CD4-positive, alpha-beta T cell treated with Interleukin-17A for 4 hours (primary cell): ENCODE results near the gene ZNF223.

Experiments used
- DNase-seq: peaks from one replicate; pipeline ENCODE4 v3.0.0-alpha.2; 2020; ENCODE audit warnings: mixed read lengths

Gene ZNF223

DNA sequence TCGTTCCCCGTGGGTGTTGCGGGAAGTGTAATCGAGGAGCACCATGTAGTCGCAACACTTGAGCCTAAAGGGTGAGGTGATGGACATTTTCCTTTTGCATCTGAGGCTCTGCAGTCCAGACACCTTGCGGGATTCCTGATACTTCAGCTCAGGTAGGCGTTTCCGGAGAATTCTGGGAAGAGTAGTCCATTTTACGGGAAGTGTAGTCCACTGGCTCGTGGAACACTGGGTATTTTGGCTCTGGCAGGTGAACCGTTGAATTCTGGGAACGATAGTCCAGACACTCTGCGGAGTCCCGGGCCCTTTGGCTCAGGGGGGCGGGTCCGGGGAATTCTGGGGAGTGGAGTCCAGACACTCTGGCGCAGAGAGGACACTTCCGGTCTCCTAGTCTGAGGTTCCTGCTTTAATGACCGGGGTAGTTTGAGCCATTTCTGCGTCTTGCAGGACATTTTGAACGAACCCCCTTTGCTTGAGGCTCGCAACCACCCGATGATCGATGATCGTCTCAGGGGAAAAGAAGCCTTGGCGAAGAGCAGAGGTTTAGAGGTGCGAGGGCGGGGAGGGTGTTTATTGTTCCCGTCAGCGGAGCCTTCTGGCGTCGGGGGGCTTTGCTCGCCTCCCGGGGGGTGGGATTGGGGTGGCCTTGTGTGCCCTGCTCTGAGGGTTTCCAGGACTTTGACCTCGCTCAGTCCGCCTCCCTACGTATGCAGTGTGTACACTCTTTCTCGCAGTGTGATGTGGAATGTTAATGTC, at the start of gene ZNF223:
ZNF223 (plus strand) TSS at position 387 of the 753 bp plus-strand sequence. CDS start 3,141 bp downstream, outside the sequence.
- peak; percentile 87 for DNase-seq

DNA sequence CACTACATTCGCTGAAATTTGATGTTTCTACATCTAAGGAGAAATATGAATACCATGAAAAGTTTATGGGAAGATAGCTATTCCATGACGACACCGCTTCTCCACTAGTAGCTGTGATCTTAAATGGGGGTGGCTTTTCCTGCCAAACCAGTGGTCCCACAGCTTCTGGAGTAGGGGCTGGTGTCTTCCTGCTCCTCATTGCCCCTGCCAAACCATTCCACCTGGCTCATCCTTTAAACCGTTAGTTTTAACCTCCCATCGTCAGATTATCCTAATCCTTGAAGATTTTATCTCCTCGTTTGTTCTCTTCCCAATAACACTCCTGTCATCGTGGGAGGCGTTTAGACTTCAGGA, 49.6 kb upstream of the ZNF223 start:
- no peak for DNase-seq

DNA sequence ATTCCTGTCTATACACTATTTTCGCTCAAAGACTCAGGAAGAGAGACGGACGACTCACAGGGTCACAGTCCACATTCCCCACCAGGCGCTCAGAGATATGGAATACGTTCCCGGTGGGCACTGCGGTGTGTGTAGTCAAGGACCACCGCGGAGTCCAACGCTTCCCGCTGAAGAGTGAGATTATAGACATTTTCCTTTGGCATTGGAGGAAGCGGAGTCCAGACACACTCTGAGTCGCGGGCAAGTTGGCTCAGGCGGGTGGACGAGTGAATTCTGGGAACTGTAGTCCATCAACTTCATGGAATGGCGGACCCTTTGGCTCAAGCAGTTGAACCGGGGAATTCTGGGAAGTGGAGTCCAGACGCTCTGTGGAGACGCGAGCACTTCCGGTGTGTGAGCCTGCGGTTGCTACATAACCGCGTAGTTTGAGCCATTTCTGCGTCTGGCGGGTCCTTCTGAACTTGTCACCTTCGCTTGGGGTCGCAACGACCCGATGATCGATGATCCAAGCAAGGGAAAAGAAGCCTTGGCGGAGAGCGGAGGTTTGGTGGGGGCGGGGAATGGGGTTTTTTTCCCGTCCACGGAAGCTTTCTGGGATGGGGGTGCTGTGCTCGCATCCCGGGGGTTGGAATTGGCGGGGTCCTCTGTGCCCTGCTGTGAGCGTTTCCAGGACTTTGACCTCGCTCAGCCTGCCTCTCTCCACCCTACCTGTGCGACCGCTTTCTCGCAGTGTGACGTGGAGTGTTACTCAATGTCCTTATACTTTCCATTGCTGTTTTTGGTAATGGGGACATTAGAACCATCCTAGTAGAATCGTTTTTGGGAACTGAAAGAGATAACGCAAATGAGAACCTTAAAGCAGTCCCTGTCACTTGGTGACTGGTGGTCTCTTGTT, 49.0 kb upstream of the ZNF223 start, which contains the start of gene ZNF230:
ZNF230 (plus strand) TSS at position 392 of the 895 bp plus-strand sequence. CDS start 4,122 bp downstream, outside the sequence.
- DNase-seq: peak; percentile 86

DNA sequence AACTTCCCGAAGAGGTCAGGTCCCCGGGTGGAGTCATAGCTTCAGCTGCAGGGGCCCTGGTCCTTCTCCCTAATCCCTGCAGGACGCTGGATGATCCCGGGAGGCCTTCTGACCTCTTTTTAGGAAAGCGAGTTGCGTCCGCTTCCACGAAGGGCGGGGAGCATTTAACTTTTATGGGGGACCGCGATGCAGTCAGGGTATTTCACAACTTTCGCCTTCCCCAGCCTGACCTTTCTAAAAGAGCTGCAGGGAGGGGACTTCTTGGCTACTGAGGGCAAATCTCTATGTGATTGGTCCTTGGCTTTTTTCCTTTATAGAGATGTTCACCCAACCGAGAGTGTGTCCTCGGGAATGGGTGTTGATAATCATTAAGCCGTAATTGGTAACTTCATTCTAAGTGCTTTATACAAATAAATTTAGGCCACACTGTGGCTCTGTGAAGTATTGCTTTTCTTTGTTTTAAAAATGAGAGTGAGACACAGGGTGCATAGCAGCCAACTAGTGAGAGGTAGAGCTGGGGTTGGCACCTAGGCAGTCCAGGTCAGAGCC, 48.3 kb upstream of the ZNF223 start:
- no peak for DNase-seq

DNA sequence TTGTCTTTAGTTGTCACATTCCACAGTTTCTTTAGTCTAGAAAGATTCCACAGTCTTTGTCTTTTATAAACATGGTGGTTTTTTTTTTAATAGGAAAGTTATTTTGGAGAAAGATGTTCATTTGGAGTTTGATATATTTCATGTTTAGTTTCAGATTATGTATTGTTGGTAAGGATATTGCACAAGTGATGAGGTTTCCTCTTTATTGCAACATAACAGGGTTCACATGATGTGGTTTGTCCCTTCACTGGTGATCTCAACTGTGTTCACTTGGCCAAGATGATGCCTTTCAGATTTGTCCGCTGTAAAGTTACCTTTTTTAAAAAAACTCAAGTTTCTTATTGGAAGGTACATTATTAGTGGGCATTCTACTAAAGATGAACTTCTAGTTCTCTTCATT, 45.9 kb upstream of the ZNF223 start:
- DNase-seq: no peak

DNA sequence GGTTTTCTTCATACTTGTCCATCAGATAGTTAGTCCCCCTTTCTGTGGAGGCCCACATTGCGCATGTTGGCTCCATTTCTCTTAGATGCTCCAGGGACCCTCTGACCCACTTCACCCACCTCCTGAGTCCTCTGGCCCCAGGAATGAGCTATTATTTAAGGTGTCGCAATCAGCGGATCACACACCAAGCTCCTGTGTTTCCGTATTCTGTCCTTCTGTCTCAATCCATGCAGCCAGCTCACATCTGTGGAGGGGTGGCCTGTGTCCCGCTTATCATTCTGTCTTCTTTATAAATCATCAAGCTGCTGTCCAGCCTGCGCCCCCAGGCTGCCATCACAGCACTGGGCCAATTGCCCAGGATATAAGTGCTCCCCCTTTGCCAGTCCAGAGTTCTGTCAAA, 44.4 kb upstream of the ZNF223 start:
- DNase-seq: no peak

DNA sequence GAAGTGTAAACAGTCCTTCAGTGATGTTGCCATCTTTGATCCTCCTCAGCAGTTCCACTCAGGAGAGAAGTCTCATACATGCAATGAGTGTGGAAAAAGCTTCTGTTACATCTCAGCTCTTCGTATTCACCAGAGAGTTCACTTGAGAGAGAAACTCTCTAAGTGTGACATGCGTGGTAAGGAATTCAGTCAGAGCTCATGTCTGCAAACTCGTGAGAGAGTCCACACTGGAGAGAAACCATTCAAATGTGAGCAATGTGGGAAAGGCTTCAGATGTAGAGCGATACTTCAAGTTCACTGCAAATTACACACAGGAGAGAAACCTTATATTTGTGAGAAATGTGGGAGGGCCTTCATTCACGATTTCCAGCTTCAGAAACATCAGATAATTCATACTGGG, 41.4 kb upstream of the ZNF223 start:
- DNase-seq: no peak

DNA sequence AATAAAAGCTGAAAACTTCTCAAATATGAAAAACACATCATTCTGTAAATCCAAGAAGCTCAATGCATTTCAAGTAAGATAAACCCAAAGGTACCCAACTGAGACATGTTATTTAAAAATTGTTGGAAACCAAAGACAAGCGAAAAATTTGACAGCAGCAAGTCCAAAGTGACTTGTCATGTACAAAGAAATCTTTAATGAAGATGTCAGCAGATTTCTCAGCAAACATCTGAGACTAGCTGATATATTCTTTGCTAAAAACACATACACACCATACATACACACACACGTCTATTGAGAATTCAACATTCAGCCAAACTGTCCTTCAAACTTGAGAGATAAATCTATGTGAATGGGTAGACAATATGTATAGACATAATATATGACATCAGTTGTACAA, 32.3 kb upstream of the ZNF223 start:
- no peak for DNase-seq

DNA sequence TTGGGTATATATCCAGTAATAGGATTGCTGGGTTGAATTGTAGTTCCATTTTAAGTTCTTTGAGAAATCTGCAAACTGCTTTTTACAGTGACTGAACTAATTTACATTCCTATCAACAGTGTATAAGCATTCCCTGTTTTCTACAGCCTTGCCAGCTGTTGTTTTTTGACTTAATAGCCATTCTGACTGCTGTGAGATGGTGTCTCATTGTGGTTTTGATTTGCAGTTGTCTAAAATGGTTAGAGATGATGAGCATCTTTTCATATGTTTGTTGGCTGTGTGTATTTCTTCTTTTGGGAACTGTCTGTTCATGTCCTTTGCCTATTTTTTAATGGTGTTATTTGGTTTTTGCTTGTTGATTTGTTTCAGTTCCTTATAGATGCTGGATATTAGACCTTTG, 30.6 kb upstream of the ZNF223 start:
- no peak for DNase-seq

DNA sequence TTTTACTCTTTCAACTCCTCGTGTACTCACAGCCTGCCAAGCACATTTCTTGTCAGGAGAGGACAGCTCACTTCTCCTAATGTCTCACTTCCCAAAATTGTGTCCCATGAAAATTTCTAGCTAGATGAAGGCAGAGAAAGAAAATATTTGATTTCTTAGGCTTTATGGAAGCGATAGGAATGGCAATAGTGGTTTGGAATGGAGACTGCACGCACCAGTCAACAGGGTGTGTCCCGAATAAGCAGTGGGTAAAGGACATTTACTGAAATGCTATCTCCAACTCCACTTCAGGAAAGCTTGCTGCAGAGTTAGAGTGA, 27.0 kb upstream of the ZNF223 start:
- no peak for DNase-seq

DNA sequence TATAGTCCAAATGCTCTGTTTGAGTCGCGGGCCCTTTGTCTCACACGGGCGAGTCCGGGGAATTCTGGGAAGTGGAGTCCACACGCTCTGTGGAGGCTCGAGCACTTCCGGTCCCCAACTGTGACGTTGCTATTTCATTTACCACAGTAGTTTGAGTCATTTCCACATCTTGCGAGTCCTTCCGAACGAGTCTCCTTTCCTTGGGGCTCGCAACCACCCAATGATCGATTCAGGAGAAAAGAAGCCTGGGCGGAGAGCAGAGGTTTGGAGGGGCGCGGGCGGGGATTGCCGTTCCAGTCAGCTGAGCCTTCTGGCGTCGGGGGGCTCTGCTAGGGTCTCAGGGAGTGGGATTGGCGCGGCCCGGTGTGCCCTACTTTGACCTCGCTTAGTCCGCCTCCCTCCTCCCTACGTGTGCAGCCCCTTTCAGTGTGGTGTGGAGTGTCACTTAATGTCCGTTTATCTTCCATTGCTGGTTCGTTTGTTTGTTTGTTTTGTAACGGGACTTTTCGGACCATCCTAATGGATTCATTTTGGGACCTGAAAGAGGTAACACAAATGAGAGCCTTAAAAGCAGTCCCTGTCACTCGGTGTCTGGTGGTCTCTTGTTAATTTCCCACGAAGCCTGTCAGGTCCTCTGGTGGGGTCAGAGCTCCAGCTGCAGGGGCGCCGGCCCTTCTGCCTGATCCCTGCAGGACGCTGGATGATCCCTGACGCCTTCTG, 26.5 kb upstream of the ZNF223 start, which contains the start of gene ZNF222:
ZNF222 (plus strand) TSS at position 163 of the 720 bp plus-strand sequence; CDS start at position 221, 58 bp downstream.
- peak; percentile 88 for DNase-seq

DNA sequence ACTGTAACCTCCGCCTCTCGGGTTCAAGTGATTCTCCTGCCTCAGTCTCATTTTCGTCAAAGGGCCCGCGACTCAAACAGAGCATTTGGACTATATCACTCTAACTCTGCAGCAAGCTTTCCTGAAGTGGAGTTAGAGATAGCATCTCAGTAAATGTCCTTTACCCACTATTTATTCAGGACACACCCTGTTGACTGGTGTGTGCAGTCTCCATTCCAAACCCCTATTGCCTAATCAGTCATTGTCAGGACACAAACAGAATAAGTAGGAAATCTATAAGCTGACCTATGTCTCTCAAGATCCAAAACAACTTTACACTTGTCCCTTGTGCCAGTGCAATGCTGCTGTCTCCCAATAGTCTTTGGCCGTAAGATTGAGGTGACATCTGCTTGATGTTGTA, 25.2 kb upstream of the ZNF223 start:
- DNase-seq: no peak

DNA sequence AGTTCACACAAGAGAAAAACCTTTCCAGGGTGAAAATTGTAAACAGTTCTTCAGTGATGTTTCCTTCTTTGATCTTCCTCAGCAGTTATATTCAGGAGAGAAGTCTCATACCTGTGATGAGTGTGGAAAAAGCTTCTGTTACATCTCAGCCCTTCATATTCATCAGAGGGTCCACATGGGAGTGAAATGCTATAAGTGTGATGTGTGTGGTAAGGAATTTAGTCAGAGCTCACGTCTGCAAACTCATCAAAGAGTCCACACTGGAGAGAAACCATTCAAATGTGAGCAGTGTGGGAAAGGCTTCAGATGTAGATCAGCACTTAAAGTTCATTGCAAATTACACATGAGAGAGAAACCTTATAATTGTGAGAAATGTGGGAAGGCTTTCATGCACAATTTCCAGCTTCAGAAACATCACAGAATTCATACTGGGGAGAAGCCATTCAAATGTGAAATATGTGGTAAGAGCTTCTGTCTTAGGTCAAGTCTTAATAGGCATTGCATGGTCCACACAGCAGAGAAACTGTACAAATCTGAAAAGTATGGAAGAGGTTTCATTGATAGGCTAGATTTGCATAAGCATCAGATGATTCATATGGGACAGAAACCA, 19.7 kb upstream of the ZNF223 start:
- DNase-seq: no peak

DNA sequence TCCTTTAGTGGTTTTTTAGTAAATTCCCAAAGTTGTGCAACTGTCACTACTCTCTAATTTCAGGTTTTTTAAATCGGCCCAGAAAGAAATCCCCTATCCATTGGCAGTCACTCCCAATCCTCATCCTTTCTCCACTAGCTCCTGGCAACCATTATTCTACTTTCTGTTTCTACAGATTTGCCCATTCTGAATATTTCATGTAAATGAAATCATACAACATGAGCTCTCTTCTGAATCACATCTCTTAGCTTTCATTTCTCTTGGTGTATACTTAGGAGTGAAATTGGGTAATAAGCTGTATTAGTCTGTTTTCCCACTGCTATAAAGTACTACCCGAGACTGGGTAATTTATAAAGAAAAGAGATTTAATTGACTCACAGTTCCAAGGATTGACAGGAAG, 9.7 kb upstream of the ZNF223 start:
- no peak for DNase-seq

DNA sequence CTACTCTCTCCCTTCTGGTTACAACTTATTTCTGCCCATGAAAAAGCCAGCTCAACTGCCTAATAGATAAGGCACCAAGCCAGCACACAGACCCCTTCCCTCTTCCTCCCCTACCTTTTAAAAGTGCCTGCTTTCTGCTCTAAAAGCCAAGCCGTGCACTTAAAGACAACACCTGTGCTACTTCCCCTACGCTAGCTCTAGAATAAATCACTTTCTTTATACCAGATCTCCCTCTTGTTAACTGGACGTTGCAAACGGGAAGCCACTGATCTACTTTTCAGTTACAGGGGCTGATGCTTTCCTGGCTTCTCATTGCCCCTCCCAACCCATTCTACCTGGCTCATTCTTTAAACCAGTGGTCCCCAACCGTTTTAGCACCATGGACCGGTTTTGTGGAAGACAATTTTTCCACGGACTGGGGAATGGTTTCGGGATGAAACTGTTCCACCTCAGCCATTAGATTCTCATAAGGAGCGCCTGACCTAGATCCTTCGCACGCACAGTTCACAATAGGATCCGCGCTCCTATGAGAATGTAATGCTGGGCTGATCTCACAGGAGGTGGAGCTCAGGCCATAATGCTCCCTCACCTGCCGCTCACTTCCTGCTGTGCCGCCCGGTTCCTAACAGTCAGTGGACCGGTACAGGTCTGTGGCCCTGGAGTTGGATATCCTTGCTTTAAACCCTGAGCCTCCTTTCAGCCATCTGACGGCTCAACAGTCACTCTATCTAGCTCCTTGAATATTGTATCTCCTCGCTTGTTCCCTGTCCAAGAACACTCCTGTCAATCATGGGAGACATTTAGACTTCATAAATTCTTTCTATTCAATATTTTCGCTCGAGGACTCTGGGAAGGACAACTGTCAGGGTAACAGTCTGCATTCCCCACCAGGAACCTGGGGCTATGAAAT, 841 bp upstream of the ZNF223 start:
- DNase-seq: peak; percentile 45

DNA sequence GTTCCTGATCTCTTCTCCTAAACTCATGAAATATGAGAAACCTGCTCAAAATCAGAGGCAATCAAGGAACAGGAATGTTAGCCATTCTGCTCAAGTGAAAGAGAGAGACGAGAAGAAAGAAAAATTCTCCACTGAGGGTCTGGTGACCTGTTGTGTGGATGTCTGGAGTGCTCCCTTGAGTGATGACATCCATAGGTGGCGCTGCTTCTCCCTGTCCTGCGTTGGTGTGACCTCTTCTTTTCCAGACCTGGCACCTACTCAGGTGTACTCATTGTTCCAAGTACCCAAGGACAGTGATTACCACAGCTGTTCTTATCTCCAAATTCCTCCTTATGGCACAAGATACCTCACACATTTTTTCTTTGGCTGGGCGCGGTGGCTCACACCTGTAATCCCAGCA, 4.0 kb downstream of the ZNF223 start:
- DNase-seq: no peak

DNA sequence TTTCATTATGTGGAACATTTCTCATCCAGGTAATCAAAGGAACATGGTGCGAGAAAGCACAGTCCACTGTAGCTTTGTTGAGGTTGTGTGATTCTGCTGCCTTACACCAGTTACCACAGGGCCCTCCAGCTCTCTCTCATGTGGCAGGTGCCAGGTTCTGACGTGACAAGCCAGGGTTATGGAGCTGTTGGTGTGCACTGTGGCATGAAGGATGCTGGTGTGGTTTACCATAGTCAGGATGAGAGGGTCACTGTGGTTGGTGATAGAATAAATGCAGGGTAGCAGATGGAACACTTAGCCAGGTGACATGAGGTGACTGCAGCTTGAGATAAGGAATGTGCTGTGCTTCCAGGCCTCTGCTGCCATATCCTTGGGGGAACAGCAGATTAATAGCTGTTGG, 7.4 kb downstream of the ZNF223 start:
- no peak for DNase-seq

DNA sequence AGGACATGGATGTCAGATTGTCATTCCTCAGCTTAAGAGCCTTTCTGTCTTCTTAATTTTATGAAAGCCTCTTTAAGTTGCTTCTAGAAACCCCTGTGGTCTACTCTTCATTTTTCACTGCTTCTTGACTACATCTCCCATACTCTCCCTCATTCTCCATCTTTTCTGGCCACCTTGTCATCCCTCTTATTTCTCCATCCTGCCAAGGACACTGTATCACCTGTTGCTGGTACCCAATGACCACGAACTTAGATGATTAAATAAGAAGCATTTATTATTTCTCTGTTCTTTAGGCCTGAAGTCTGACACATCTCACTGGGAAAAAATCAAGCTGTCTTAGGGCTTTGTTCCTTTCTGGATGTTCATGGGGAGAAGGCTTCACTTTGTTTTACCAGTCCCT, 9.2 kb downstream of the ZNF223 start:
- DNase-seq: no peak

DNA sequence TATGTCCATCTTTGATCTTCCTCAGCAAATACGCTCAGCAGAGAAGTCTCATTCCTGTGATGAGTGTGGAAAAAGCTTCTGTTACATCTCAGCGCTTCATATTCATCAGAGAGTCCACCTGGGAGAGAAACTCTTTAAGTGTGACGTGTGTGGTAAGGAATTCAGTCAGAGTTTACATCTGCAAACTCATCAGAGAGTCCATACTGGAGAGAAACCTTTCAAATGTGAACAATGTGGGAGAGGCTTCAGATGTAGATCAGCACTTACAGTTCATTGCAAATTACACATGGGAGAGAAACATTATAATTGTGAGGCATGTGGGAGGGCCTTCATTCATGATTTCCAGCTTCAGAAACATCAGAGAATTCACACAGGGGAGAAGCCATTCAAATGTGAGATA, 14.5 kb downstream of the ZNF223 start:
- no peak for DNase-seq

DNA sequence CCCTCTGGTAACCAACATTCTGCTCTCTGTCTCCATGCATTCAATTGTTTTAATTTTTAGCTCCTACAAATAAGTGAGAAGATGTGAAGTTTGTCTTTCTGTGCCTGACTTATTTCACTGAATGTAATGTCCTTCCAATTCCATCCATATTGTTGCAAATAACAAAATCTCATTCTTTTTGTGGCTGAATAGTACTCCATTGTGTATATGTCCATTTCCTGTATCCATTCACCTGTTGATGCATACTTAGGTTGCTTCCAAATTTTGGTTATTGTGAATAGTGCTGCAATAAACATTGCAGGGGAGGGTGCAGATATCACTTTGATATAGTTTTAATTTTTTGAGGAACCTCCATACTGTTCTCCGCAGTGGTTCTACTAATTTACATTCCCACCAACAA, 17.6 kb downstream of the ZNF223 start:
- no peak for DNase-seq

DNA sequence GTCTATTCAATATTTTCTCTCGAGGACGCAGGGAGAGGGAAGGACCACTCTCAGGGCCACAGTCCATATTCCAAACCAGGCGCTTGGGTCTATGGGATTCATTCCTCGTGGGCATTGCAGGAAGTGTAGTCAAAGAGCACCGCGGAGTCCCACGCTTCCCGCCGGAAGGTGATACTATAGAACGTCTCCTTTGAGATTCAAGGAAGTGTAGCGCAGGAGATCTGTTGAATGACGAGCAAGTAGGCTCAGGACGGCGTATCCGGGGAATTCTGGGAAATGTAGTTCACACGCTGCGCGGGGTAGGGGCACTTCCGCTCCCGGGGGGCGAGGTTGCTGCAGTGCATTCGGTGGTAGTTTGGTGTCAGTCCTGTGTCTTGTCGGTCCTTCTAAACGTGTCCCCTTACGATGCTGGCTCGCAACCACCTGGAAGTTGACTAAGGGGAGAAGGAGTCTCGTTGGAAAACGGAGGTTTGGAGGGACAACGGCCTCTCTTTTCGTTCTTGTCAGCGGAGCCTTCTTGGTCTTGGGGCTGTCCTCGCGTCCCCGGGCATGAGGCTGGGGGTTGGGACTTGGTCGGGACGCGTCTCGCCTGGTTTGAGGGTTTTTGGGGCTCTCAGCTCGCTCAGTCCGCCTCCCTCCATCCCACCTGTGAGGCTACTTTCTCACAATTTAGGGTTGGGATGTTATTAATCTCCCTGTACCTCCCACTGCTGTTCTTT, 20.1 kb downstream of the ZNF223 start, which contains the start of gene ZNF284:
ZNF284 (plus strand) TSS at position 336 of the 719 bp plus-strand sequence. CDS start 4,231 bp downstream, outside the sequence.
- peak; percentile 88 for DNase-seq
